Neutrophil (primary cell): ENCODE measurements around the gene IGFBP6.

Experiments used
- H3K27ac ChIP-seq: fragments of 200-600 bp; sonication (generic); 2 replicates; pipeline ENCODE4 v1.5.1; 2016; ENCODE audit warnings: mild to moderate bottlenecking, moderate library complexity
- H3K27me3 ChIP-seq: fragments of 200-600 bp; sonication (generic); 2 replicates; pipeline ENCODE4 v1.6.0; 2016; ENCODE audit warnings: mild to moderate bottlenecking
- H3K36me3 ChIP-seq: fragments of 200-600 bp; sonication (generic); 2 replicates; pipeline ENCODE4 v1.5.1; 2017
- H3K4me1 ChIP-seq, 2 experiments: fragments of 200-600 bp in 1 of 2; sonication (generic) in 1 of 2; 1 replicate in 1 of 2; 2 replicates in 1 of 2; pipeline versions ENCODE4 v1.5.1 to v1.6.1; 2013 to 2016; ENCODE audit warnings: low read depth in 1 of 2, low read length in 1 of 2, mild to moderate bottlenecking in 1 of 2, moderate library complexity in 1 of 2; ENCODE audit not compliant: control insufficient read depth in 1 of 2, insufficient read depth in 1 of 2
- H3K4me3 ChIP-seq, 2 experiments: fragments of 200-600 bp in 1 of 2; sonication (generic) in 1 of 2; 1 replicate in 1 of 2; 2 replicates in 1 of 2; pipeline ENCODE4 v1.5.1; 2013 to 2016; ENCODE audit warnings: low read depth in 1 of 2, low read length in 1 of 2, mild to moderate bottlenecking in 1 of 2, moderate library complexity in 1 of 2
- H3K9me3 ChIP-seq: fragments of 200-600 bp; sonication (generic); 2 replicates; pipeline ENCODE4 v1.5.1; 2016
- CTCF ChIP-seq: fragments of 200-600 bp; sonication (generic); IDR thresholded peaks from 2 replicates; pipeline ENCODE4 v1.5.1; 2016; ENCODE audit warnings: antibody characterized with exemption

The IGFBP6 gene

GRCh38 chr12:53123578-53124351 lies 26.3 kb downstream of the IGFBP6 start:
- TF ChIP-seq CTCF: no peak

GRCh38 chr12:53124352-53124723 lies 26.9 kb downstream of the IGFBP6 start:
- Histone ChIP-seq H3K27ac (no peak overlapping the region), H3K4me3 (no peak overlapping the region), H3K27me3 (no peaks in the 10 kb centered on the region), H3K36me3 (no peaks in the 10 kb centered on the region), H3K4me1 (peaks cover 0 to 4% of the 10 kb centered on the region in 2 experiments), H3K9me3 (no peaks in the 10 kb centered on the region)
- TF ChIP-seq CTCF: no peak

More at GRCh38 chr12:53123578-53124351, 26.3 kb downstream of the IGFBP6 start:
- H3K36me3 ChIP-seq: no peaks in the 10 kb centered on the region
- H3K4me1 ChIP-seq: no peaks in the 10 kb centered on the region
- H3K4me3 ChIP-seq: no peak overlapping the region
- H3K9me3 ChIP-seq: no peaks in the 10 kb centered on the region
- H3K27ac ChIP-seq: no peak overlapping the region
- H3K27me3 ChIP-seq: no peaks in the 10 kb centered on the region

GRCh38 chr12:53127169-53127568 lies 29.7 kb downstream of the IGFBP6 start:
- Histone ChIP-seq H3K27ac (no peak overlapping the region), H3K27me3 (no peaks in the 10 kb centered on the region), H3K4me1 (peaks cover 0 to 4% of the 10 kb centered on the region in 2 experiments), H3K4me3 (no peak overlapping the region), H3K36me3 (no peaks in the 10 kb centered on the region), H3K9me3 (no peaks in the 10 kb centered on the region)
- no peak for TF ChIP-seq CTCF

GRCh38 chr12:53128780-53129569 lies 31.5 kb downstream of the IGFBP6 start:
- no peaks in the 10 kb centered on the region for H3K9me3 ChIP-seq
- no peak for TF ChIP-seq CTCF
- H3K4me3 ChIP-seq: no peak overlapping the region
- H3K27me3 ChIP-seq: no peaks in the 10 kb centered on the region
- H3K27ac ChIP-seq: no peak overlapping the region
- peaks cover 0 to 4% of the 10 kb centered on the region in 2 experiments for H3K4me1 ChIP-seq
- H3K36me3 ChIP-seq: no peaks in the 10 kb centered on the region

- TF ChIP-seq CTCF: no peak
- Histone ChIP-seq H3K36me3 (no peaks in the 10 kb centered on the region), H3K9me3 (peaks cover 1% of the 10 kb centered on the region), H3K4me1 (peaks cover 0 to 4% of the 10 kb centered on the region in 2 experiments), H3K4me3 (no peak overlapping the region), H3K27ac (no peak overlapping the region), H3K27me3 (no peaks in the 10 kb centered on the region)
These were observed 34.4 kb downstream of the IGFBP6 start for GRCh38 chr12:53131844-53132243.
